ENCODE data around the gene KDM7A.

DNA sequence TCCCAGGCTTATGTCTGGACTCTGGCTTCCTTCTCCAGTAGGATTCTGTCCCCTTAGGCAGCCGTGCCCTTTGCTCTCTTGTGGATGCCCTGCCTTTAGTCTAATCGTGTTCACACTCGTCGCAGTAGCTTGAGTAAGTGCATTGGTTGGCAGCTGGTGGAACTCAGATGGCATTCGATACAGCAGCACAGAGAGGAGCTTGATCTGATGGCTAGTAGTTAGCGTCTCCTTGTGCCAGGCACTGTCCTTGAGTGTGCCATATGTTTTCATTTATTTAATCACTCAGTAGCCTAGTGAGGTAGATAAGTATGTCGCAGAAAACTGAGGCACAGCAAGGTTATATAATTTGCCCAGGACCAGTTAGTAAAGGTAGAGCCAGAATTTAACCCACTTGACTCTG lies 95.9 kb downstream of the KDM7A start:
- TF ChIP-seq, protein P1, sequence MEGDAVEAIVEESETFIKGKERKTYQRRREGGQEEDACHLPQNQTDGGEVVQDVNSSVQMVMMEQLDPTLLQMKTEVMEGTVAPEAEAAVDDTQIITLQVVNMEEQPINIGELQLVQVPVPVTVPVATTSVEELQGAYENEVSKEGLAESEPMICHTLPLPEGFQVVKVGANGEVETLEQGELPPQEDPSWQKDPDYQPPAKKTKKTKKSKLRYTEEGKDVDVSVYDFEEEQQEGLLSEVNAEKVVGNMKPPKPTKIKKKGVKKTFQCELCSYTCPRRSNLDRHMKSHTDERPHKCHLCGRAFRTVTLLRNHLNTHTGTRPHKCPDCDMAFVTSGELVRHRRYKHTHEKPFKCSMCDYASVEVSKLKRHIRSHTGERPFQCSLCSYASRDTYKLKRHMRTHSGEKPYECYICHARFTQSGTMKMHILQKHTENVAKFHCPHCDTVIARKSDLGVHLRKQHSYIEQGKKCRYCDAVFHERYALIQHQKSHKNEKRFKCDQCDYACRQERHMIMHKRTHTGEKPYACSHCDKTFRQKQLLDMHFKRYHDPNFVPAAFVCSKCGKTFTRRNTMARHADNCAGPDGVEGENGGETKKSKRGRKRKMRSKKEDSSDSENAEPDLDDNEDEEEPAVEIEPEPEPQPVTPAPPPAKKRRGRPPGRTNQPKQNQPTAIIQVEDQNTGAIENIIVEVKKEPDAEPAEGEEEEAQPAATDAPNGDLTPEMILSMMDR (IDR thresholded peaks at IDR 0.05), result no peak
- no peak for TF ChIP-seq ZFX (IDR thresholded peaks at IDR 0.05; ENCODE audit: borderline replicate concordance)

Measured in 22Rv1 (cell line).